PFSK-1 (cell line): ENCODE results near the gene HYAL1.

Experiments used
- FOXP2 ChIP-seq: optimal IDR thresholded peaks from 2 replicates; pipeline ENCODE3; 2011; ENCODE audit warnings: borderline replicate concordance, control low read depth, inconsistent platforms; ENCODE audit not compliant: insufficient read depth; ENCODE audit errors: extremely low read length, extremely low read depth
- POLR2AphosphoS5 ChIP-seq: IDR thresholded peaks from 2 replicates; pipeline ENCODE4 v1.6.1; 2012; ENCODE audit warnings: low read depth, mild to moderate bottlenecking, control low read depth, low read length, moderate library complexity
- REST ChIP-seq, 2 experiments: IDR thresholded peaks; 2 replicates each; pipeline versions ENCODE4 v1.6.1 to v1.8.0; 2011 to 2012; ENCODE audit warnings: low read depth in 2 of 2, low read length in 2 of 2, control low read depth in 1 of 2, inconsistent platforms in 1 of 2, mild to moderate bottlenecking in 1 of 2, moderate library complexity in 1 of 2; ENCODE audit not compliant: insufficient read depth in 1 of 2
- SIN3A ChIP-seq: IDR thresholded peaks from 2 replicates; pipeline ENCODE4 v1.6.1; 2012; ENCODE audit warnings: mild to moderate bottlenecking, low read length, moderate library complexity, borderline replicate concordance; ENCODE audit not compliant: insufficient read depth
- TAF1 ChIP-seq: IDR thresholded peaks from 2 replicates; pipeline ENCODE4 v1.6.1; 2012; ENCODE audit warnings: low read length, control low read depth, borderline replicate concordance; ENCODE audit not compliant: insufficient read depth

Gene HYAL1

DNA sequence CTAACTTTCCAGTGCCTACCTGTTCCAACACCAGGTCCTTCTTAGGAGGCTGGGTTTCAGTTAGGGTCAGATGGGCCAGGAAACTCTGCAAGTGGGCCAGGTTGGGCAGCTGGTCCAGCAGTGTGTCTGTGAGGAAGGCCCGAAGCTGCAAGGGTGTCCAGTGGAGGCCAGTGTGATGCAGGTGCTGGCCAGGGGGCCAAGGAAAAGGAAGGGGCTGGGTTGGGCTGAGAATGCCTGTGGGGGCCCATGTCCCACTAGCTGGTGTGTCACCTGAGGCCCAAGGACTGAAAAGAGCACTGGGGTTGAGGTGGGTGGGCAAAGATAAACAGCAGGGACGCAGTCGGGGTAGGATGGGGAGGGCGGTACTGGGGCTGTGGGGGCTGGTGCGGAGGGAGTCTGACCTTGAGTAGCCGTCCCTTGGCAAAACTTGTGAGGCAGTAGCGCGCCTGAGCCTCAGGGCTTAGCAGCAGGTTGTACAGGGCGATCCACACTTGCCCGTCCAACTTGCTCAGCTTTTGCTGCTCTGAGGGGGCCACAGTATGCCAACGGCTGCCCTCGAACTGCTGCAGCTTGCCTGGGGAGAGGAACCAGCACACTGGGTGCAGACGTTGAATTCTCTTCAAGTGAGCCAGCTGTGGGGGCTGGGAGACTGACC is 38.7 kb upstream of the HYAL1 start:
- TF ChIP-seq REST (IDR thresholded peaks at IDR 0.05; ENCODE audit: insufficient read depth in 1 of 2, low read depth in 2 of 2, low read length in 2 of 2) (no peak), TAF1 (no peak)

GRCh38 chr3:50341537-50341936 is 38.2 kb upstream of the HYAL1 start:
- no peak for TF ChIP-seq REST (IDR thresholded peaks at IDR 0.05; ENCODE audit: insufficient read depth in 1 of 2, low read depth in 2 of 2, low read length in 2 of 2)
- TF ChIP-seq POLR2AphosphoS5, result no peak
- no peak for TF ChIP-seq TAF1
- TF ChIP-seq FOXP2, result no peak
- no peak for TF ChIP-seq SIN3A

DNA sequence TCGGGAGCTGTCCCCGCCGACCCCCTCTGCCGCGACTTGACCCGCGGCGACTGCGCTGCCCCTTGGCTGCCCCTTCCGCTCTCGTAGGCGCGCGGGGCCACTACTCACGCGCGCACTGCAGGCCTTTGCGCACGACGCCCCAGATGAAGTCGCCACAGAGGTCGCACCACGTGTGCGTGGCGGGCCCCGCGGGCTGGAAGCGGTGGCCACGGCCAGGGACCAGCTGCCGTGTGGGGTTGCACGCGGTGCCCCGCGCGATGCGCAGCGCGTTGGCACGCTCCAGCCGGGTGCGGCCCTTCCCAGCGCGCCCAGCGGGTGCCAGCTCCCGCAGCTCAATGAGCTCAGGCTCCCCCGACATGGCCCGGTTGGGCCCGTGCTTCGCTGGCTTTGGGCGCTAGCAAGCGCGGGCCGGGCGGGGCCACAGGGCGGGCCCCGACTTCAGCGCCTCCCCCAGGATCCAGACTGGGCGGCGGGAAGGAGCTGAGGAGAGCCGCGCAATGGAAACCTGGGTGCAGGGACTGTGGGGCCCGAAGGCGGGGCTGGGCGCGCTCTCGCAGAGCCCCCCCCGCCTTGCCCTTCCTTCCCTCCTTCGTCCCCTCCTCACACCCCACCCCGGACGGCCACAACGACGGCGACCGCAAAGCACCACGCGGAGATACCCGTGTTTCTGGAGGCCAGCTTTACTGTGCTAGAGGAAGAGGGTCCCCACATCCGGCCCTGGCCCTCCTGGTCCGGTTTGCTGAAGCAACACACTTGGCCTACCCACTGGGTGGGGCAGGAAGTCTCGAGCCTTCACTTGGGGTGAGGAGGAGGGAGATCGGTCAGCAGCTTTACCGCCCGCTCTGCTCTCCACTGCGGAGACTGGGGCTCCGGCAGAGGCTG is 37.3 kb upstream of the HYAL1 start, which contains the start of gene RASSF1:
TSS of gene RASSF1 (minus strand) at position 389 of the 882 bp plus-strand sequence. CDS start at position 358, 31 bp downstream.
- TF ChIP-seq REST (IDR thresholded peaks at IDR 0.05; ENCODE audit: insufficient read depth in 1 of 2, low read depth in 2 of 2, low read length in 2 of 2) (no peak), TAF1 (no peak), FOXP2 (no peak), POLR2AphosphoS5 (no peak), SIN3A (no peak)

DNA sequence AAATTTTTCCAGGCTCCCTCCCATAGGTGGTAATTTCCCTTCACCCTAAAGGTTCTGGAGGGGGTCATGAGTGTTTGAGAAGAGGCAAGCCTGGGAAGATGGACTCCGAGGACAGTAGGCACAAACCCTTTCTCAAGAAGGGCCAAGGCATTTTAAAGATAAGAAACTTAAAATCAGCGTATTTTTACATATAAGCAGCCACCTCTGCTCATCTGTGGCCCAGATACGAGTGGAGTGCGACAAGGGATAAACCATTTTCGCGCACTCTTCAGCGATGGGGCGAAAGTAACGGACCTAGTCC is 36.7 kb upstream of the HYAL1 start:
- no peak for TF ChIP-seq TAF1
- no peak for TF ChIP-seq POLR2AphosphoS5
- TF ChIP-seq SIN3A, result no peak
- TF ChIP-seq FOXP2, result no peak
- no peak for TF ChIP-seq REST (IDR thresholded peaks at IDR 0.05; ENCODE audit: insufficient read depth in 1 of 2, low read depth in 2 of 2, low read length in 2 of 2)
